Keratinocyte (primary cell): ENCODE measurements around the gene IFT81. TPM values are rescaled to one million over a fixed set of nuclear protein-coding genes. Genes with fewer than 3 reads are reported as not detected.

Source experiments
- DNase-seq: peaks from one replicate; pipeline ENCODE4 v3.0.0-alpha.2; 2011; ENCODE audit warnings: low read depth, missing footprints, low spot score
- FAIRE-seq: peaks from 2 replicates; lab custom pipeline; 2011; peaks lifted over from hg19 to GRCh38; lab: Jason Lieb, UNC
- H2AFZ ChIP-seq: 2 replicates; pipeline ENCODE4 v1.6.0; 2012; ENCODE audit warnings: low read length, control low read depth, inconsistent platforms; ENCODE audit not compliant: control insufficient read depth
- H3K27ac ChIP-seq: 2 replicates; pipeline ENCODE4 v1.5.1; 2011; ENCODE audit warnings: low read length; ENCODE audit not compliant: control insufficient read depth, insufficient read depth
- H3K27me3 ChIP-seq: 3 replicates; pipeline ENCODE4 v1.6.0; 2011; ENCODE audit warnings: low read length; ENCODE audit not compliant: control insufficient read depth, insufficient read depth; ENCODE audit errors: extremely low read depth
- H3K36me3 ChIP-seq, 2 experiments: 2 replicates in 1 of 2; 3 replicates in 1 of 2; pipeline ENCODE4 v1.5.1; 2011; ENCODE audit warnings: low read length in 2 of 2, mild to moderate bottlenecking in 1 of 2; ENCODE audit not compliant: control insufficient read depth in 2 of 2, insufficient read depth in 2 of 2; ENCODE audit errors: extremely low read depth in 1 of 2
- H3K4me1 ChIP-seq: 3 replicates; pipeline ENCODE4 v1.5.1; 2011; ENCODE audit warnings: low read length; ENCODE audit not compliant: control insufficient read depth, insufficient read depth; ENCODE audit errors: extremely low read depth
- H3K4me2 ChIP-seq: 3 replicates; pipeline ENCODE4 v1.6.0; 2011; ENCODE audit warnings: low read depth, low read length; ENCODE audit not compliant: control insufficient read depth, insufficient read depth; ENCODE audit errors: extremely low read depth
- H3K4me3 ChIP-seq, 3 experiments: fragments of 200-600 bp in 1 of 3; sonication (generic) in 1 of 3; 2 replicates in 2 of 3; 3 replicates in 1 of 3; pipeline ENCODE4 v1.5.1; 2011 to 2016; ENCODE audit warnings: low read length in 3 of 3, mild to moderate bottlenecking in 3 of 3, control low read depth in 2 of 3, inconsistent platforms in 1 of 3, low read depth in 1 of 3, mixed read lengths in 1 of 3, mixed run types in 1 of 3, moderate library complexity in 1 of 3; ENCODE audit not compliant: control insufficient read depth in 2 of 3, insufficient read depth in 2 of 3; ENCODE audit errors: extremely low read depth in 1 of 3
- H3K79me2 ChIP-seq: 2 replicates; pipeline ENCODE4 v1.6.0; 2012; ENCODE audit warnings: low read length; ENCODE audit not compliant: control insufficient read depth, insufficient read depth
- H3K9ac ChIP-seq: 3 replicates; pipeline ENCODE4 v1.6.0; 2011; ENCODE audit warnings: low read length; ENCODE audit not compliant: control insufficient read depth, insufficient read depth; ENCODE audit errors: extremely low read depth
- H3K9me1 ChIP-seq: 3 replicates; pipeline ENCODE4 v1.6.0; 2011; ENCODE audit warnings: low read length; ENCODE audit not compliant: control insufficient read depth, insufficient read depth; ENCODE audit errors: extremely low read depth
- H3K9me3 ChIP-seq: 2 replicates; pipeline ENCODE4 v1.5.1; 2012; ENCODE audit warnings: low read depth, low read length; ENCODE audit not compliant: control insufficient read depth
- H4K20me1 ChIP-seq: 3 replicates; pipeline ENCODE4 v1.6.0; 2011; ENCODE audit warnings: low read length; ENCODE audit not compliant: control insufficient read depth, insufficient read depth; ENCODE audit errors: extremely low read depth
- CTCF ChIP-seq, 3 experiments: IDR thresholded peaks in 1 of 3; conservative IDR thresholded peaks in 1 of 3; optimal IDR thresholded peaks in 1 of 3; 2 replicates in 2 of 3; 3 replicates in 1 of 3; pipeline versions ENCODE3 to v1.5.1; 2011; ENCODE audit warnings: low read length in 3 of 3, mild to moderate bottlenecking in 3 of 3, moderate library complexity in 2 of 3, control low read depth in 1 of 3, inconsistent platforms in 1 of 3; ENCODE audit not compliant: insufficient read depth in 2 of 3; ENCODE audit errors: extremely low read depth in 1 of 3
- EZH2 ChIP-seq: IDR thresholded peaks from one replicate; pipeline ENCODE4 v1.6.1; 2012; ENCODE audit warnings: inconsistent platforms, mild to moderate bottlenecking, low read length, moderate library complexity
- dilution Hi-C: fragments of 300-500 bp; cut with MboI; formaldehyde crosslinking; loops from one replicate; pipeline ENCODE4 v1.7.0; 2020; ENCODE audit warnings: low sequenced_read_pairs; ENCODE audit not compliant: extremely low pct_ligation_motif_present
- polyA plus RNA-seq, 5 experiments: library from polyadenylated mRNA; depleted of rRNA in 3 of 5; stranded (reverse) in 3 of 5; stranded (forward) in 1 of 5; unstranded in 1 of 5; fragments of >200 nt; gene quantifications; 1 replicate in 1 of 5; 2 replicates in 3 of 5; 3 replicates in 1 of 5; pipeline versions ENCODE4 v1.2.1 to v1.2.3, GENCODE V29; 2011 to 2012; ENCODE audit warnings: missing spikeins in 2 of 5, low read depth in 1 of 5, low replicate concordance in 1 of 5

IFT81 gene
- polyA plus RNA-seq, 1 donor (not counting 4 experiments of a cell fraction or from before 2014, with no cell fraction given): 8.9 TPM

- H4K20me1 ChIP-seq: no peaks in the 10 kb centered on the region
- no peak for FAIRE-seq
- H3K9me1 ChIP-seq: no peaks in the 10 kb centered on the region
- H3K9ac ChIP-seq: no peak overlapping the region
- H3K27me3 ChIP-seq: no peaks in the 10 kb centered on the region
- H3K79me2 ChIP-seq: no peaks in the 10 kb centered on the region
- H3K4me3 ChIP-seq: no peak overlapping the region
- dilution Hi-C loops: no loop called here
- no peaks in the 10 kb centered on the region for H3K9me3 ChIP-seq
- no peak overlapping the region for H3K4me2 ChIP-seq
- H3K27ac ChIP-seq: no peak overlapping the region
- no peaks in the 10 kb centered on the region for H3K4me1 ChIP-seq
- TF ChIP-seq CTCF (optimal IDR thresholded peaks at IDR 0.05 in 1 of 3, IDR thresholded peaks at IDR 0.05 in 1 of 3, conservative IDR thresholded peaks at IDR 0.05 in 1 of 3; ENCODE audit: extremely low read depth in 1 of 3, insufficient read depth in 2 of 3, low read length in 3 of 3) (no peak), EZH2 (no peak)
- peaks cover 0 to 4% of the 10 kb centered on the region in 2 experiments for H3K36me3 ChIP-seq
- DNase-seq: no peak
- no peak overlapping the region for H2AFZ ChIP-seq
Measured at GRCh38 chr12:110149086-110149660, 25.0 kb downstream of the IFT81 start.

DNA sequence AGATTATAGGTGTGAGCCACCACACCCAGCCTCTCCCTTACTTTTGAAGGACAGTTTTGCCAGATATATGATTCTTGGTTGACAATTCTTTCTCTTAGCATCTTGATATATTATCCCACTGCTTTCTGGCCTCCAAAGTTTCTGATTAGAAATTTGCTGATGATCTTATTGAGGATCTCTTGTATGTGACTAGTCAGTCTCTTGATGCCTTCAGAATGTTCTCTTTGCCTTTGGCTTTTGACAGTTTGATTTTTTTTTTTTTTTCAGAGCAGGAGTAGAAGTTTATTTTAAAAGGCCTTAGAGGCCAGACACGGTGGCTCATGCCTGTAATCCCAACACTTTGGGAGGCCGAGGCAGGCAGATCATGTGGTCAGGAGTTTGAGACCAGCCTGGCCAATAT lies 32.6 kb downstream of the IFT81 start:
- no peak for FAIRE-seq

More for the DNA sequence above, 32.6 kb downstream of the IFT81 start:
- Histone ChIP-seq H4K20me1 (no peaks in the 10 kb centered on the region), H3K9ac (no peak overlapping the region), H3K4me2 (no peak overlapping the region), H3K4me1 (no peaks in the 10 kb centered on the region), H3K36me3 (peaks cover 0 to 3% of the 10 kb centered on the region in 2 experiments), H3K27me3 (no peaks in the 10 kb centered on the region), H3K27ac (no peak overlapping the region), H3K79me2 (no peaks in the 10 kb centered on the region), H3K4me3 (no peak overlapping the region), H3K9me3 (no peaks in the 10 kb centered on the region), H3K9me1 (no peaks in the 10 kb centered on the region), H2AFZ (no peak overlapping the region)
- DNase-seq: no peak
- dilution Hi-C loops: no loop called here
- TF ChIP-seq CTCF (optimal IDR thresholded peaks at IDR 0.05 in 1 of 3, IDR thresholded peaks at IDR 0.05 in 1 of 3, conservative IDR thresholded peaks at IDR 0.05 in 1 of 3; ENCODE audit: extremely low read depth in 1 of 3, insufficient read depth in 2 of 3, low read length in 3 of 3) (no peak), EZH2 (no peak)
